ENCODE measurements around the gene UBE2B. TPM values are rescaled to one million over a fixed set of nuclear protein-coding genes. Genes with fewer than 3 reads are reported as not detected.

Gene UBE2B
- total RNA-seq, 1 experiment from 2014 or later = 186 TPM

DNA sequence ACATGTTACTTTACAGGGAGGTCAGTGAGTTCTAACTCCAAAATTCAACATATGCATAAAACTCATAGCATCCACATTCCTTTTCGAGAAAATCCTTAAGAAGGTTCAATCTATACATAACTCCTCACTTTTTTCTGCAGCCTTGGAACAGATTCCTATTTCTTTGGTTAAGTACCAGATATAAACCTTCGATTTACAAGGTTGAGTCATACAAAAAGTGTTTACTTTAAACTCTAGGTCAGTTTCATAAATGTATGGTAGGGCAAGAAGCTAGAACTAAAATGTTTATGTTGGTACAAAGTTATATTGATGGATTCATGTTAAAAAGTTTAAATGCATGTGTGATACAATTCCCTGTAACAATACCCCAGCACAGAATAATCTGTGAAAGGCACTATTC lies 20.9 kb downstream of the UBE2B start:
- Mint-ChIP-seq H3K9me3 (ENCODE audit: unreplicated experiment) (no peaks in the 10 kb centered on the region), H3K4me3 (ENCODE audit: unreplicated experiment) (no peak overlapping the region), H3K4me1 (ENCODE audit: insufficient read depth, unreplicated experiment) (peaks cover 12% of the 10 kb centered on the region), H3K27ac (ENCODE audit: low read depth, unreplicated experiment) (no peak overlapping the region), H3K27me3 (ENCODE audit: insufficient read depth, unreplicated experiment) (no peaks in the 10 kb centered on the region), H3K36me3 (ENCODE audit: insufficient read depth, unreplicated experiment) (peaks cover 99% of the 10 kb centered on the region)
- POLR2A ChIA-PET = interaction anchor here (0.6 to 13.0 kb wide), 8 partner anchors 15 to 159 kb away, joined by 3 to 147 read pairs (median 10); partner anchors contain the start of genes CDKN2AIPNL and UBE2B
- no TSS peak for BruUV-seq (replicated peaks)
- DNase-seq (ENCODE audit: unreplicated experiment) = no peak
- TF ChIP-seq, protein P1, sequence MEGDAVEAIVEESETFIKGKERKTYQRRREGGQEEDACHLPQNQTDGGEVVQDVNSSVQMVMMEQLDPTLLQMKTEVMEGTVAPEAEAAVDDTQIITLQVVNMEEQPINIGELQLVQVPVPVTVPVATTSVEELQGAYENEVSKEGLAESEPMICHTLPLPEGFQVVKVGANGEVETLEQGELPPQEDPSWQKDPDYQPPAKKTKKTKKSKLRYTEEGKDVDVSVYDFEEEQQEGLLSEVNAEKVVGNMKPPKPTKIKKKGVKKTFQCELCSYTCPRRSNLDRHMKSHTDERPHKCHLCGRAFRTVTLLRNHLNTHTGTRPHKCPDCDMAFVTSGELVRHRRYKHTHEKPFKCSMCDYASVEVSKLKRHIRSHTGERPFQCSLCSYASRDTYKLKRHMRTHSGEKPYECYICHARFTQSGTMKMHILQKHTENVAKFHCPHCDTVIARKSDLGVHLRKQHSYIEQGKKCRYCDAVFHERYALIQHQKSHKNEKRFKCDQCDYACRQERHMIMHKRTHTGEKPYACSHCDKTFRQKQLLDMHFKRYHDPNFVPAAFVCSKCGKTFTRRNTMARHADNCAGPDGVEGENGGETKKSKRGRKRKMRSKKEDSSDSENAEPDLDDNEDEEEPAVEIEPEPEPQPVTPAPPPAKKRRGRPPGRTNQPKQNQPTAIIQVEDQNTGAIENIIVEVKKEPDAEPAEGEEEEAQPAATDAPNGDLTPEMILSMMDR (IDR thresholded peaks at IDR 0.05; ENCODE audit: unreplicated experiment) = no peak
- CTCF ChIA-PET = interaction anchor here (0.6 to 7.5 kb wide), 6 partner anchors 10 to 89 kb away, joined by 3 to 34 read pairs (median 6); partner anchors contain the start of gene CDKN2AIPNL
- intact Hi-C loops (cut with micrococcal nuclease) = no loop called here

DNA sequence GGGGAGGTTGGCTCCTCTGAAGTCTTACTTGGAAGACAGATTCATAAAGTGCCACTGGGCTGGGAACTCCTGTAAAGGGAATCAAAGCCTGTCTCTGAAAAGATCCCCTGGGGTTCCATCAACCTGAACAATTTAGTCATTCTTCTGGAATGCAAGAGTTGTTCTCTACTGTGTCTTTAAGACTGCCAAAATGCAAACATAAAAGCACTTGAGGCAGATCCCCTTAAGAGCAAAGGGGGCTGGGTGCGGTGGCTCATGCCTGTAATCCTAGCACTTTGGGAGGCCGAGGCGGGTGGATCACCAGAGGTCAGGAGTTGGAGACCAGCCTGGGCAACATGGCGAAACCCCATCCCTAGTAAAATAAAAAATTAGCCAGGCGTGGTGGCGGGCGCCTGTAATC lies 23.6 kb downstream of the UBE2B start:
- H3K36me3 Mint-ChIP-seq (ENCODE audit: insufficient read depth, unreplicated experiment) = peaks cover 95% of the 10 kb centered on the region
- no peaks in the 10 kb centered on the region for H3K9me3 Mint-ChIP-seq (ENCODE audit: unreplicated experiment)
- no peaks in the 10 kb centered on the region for H3K27me3 Mint-ChIP-seq (ENCODE audit: insufficient read depth, unreplicated experiment)
- DNase-seq (ENCODE audit: unreplicated experiment) = no peak
- TF ChIP-seq, protein P1 (IDR thresholded peaks at IDR 0.05; ENCODE audit: unreplicated experiment) = no peak
- peaks cover 12% of the 10 kb centered on the region for H3K4me1 Mint-ChIP-seq (ENCODE audit: insufficient read depth, unreplicated experiment)
- H3K4me3 Mint-ChIP-seq (ENCODE audit: unreplicated experiment) = no peak overlapping the region
- BruUV-seq (replicated peaks) = no TSS peak
- CTCF ChIA-PET = interaction anchor here (7.5 kb wide), 1 partner anchor 16 kb away, joined by 34 read pairs; the partner anchor contains the start of gene CDKN2AIPNL
- intact Hi-C loops (cut with micrococcal nuclease) = no loop called here
- POLR2A ChIA-PET = interaction anchor here (0.6 to 13.0 kb wide), 7 partner anchors 13 to 225 kb away, joined by 3 to 147 read pairs (median 5); partner anchors contain the start of genes CDKN2AIPNL and UBE2B
- H3K27ac Mint-ChIP-seq (ENCODE audit: low read depth, unreplicated experiment) = no peak overlapping the region

DNA sequence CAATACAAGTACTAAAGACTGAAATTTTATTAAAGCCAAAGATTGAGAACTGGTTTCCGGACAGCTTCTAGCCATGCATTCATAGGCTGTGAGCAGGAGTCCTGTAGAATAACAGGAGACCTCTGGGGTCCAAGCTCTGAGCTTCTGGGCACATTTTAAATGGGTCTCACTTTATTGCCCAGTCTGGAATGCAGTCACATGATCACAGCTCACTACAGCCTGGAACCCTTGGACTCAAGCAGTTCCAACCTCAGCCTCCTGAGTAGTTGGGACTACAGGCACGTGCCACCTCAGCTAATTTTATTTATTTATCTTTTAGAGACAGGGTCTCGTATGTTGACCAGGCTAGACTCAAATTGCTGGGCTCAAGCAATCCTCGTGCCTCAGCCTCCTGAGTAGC lies 24.9 kb downstream of the UBE2B start:
- ChIA-PET CTCF (interaction anchor here (0.6 to 7.5 kb wide), 9 partner anchors 9 to 191 kb away, joined by 3 to 34 read pairs (median 6); partner anchors contain the start of genes CDKN2AIPNL and UBE2B), POLR2A (interaction anchor here (1.0 to 13.0 kb wide), 10 partner anchors 10 to 130 kb away, joined by 3 to 147 read pairs (median 6); partner anchors contain the start of genes CDKN2AIPNL and UBE2B)
- Mint-ChIP-seq H3K4me1 (ENCODE audit: insufficient read depth, unreplicated experiment) (peaks cover 12% of the 10 kb centered on the region), H3K9me3 (ENCODE audit: unreplicated experiment) (no peaks in the 10 kb centered on the region), H3K36me3 (ENCODE audit: insufficient read depth, unreplicated experiment) (peaks cover 89% of the 10 kb centered on the region), H3K27me3 (ENCODE audit: insufficient read depth, unreplicated experiment) (no peaks in the 10 kb centered on the region), H3K4me3 (ENCODE audit: unreplicated experiment) (no peak overlapping the region), H3K27ac (ENCODE audit: low read depth, unreplicated experiment) (no peak overlapping the region)
- intact Hi-C loops (cut with micrococcal nuclease) = no loop called here
- DNase-seq (ENCODE audit: unreplicated experiment) = no peak
- TF ChIP-seq, protein P1 (IDR thresholded peaks at IDR 0.05; ENCODE audit: unreplicated experiment) = no peak
- no TSS peak for BruUV-seq (replicated peaks)

DNA sequence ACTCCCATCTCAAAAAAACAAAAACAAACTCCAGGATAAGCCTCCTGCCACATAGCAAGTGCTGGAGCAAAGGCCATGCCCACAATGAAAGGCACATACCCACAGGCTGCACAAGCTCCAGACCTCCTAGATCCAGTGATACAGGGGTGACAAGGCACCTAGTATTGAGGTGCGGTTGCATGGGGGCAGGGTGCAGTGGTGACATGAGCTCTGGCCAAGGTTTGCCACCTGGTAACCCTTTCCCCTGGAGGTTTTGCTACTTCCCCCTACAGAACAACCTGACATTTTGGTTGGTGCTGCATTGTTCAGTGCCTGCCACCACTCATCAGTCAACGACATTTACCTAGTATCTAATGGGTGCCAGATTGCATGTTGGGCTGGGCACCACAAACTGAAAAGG lies 25.8 kb downstream of the UBE2B start:
- TF ChIP-seq, protein P1 (IDR thresholded peaks at IDR 0.05; ENCODE audit: unreplicated experiment) = no peak
- no peak overlapping the region for H3K4me3 Mint-ChIP-seq (ENCODE audit: unreplicated experiment)
- H3K4me1 Mint-ChIP-seq (ENCODE audit: insufficient read depth, unreplicated experiment) = peaks cover 9% of the 10 kb centered on the region
- CTCF ChIA-PET = interaction anchor here (0.6 to 7.5 kb wide), 6 partner anchors 8 to 115 kb away, joined by 3 to 34 read pairs (median 8); partner anchors contain the start of genes CDKN2AIPNL and UBE2B
- H3K36me3 Mint-ChIP-seq (ENCODE audit: insufficient read depth, unreplicated experiment) = peaks cover 89% of the 10 kb centered on the region
- H3K27me3 Mint-ChIP-seq (ENCODE audit: insufficient read depth, unreplicated experiment) = no peaks in the 10 kb centered on the region
- BruUV-seq (replicated peaks) = no TSS peak
- H3K27ac Mint-ChIP-seq (ENCODE audit: low read depth, unreplicated experiment) = no peak overlapping the region
- intact Hi-C loops (cut with micrococcal nuclease) = no loop called here
- DNase-seq (ENCODE audit: unreplicated experiment) = no peak
- no peaks in the 10 kb centered on the region for H3K9me3 Mint-ChIP-seq (ENCODE audit: unreplicated experiment)
- POLR2A ChIA-PET = interaction anchor here (0.7 to 13.0 kb wide), 13 partner anchors 8 to 130 kb away, joined by 3 to 147 read pairs (median 5); partner anchors contain the start of genes CDKN2AIPNL, JADE2 and UBE2B

All from MCF 10A (cell line).